ENCODE results near the gene PNLIPRP2. TPM values are rescaled to one million over a fixed set of nuclear protein-coding genes. Genes with fewer than 3 reads are reported as not detected.

The PNLIPRP2 gene
- total and polyA plus RNA-seq, 2 of the 4 experiments (the other 2 are of a cell fraction), result not detected

DNA sequence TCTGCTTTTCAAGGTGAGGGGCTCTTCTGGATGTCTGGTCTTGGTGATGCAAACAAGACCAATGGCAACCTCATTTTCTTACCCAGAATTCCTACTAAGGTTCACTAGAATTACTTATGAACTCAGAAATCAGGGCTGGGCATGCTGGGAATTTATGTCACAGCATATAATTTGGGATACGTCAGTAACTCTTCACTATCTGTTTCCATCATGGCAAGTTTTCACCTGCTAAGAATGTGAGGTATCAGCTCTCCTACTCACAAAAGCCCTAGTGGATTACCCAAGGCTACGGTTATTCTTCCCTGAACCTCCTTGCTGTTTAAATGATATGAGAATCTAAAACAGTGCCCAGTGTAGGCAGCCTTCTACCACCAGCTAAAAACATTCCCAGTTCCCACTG lies 53.1 kb downstream of the PNLIPRP2 start:
- H3K4ac ChIP-seq (ENCODE audit: low read depth, low read length), result no peak overlapping the region
- H2AFZ ChIP-seq (replicated peaks; ENCODE audit: low read length, poor library complexity), result no peak overlapping the region
- no peak overlapping the region for H2BK5ac ChIP-seq (ENCODE audit: low read depth, low read length, poor library complexity, severe bottlenecking)
- peaks cover 14% of the 10 kb centered on the region for H3K9me1 ChIP-seq (ENCODE audit: insufficient read depth, low read length)
- H3K27me3 ChIP-seq (ENCODE audit: control insufficient read depth, insufficient read depth, low read length), result no peaks in the 10 kb centered on the region
- no peak overlapping the region for H2BK120ac ChIP-seq (ENCODE audit: low read depth, low read length)
- BruUV-seq (replicated peaks), result no TSS peak
- H3K9me3 ChIP-seq (ENCODE audit: control insufficient read depth, insufficient read depth, low read length), result no peaks in the 10 kb centered on the region
- WGBS, 2 experiments (ENCODE audit: extremely low coverage in 2 of 2, insufficient read length in 1 of 2), result no CpG with 5 or more reads among the region's 2 CpGs
- no peak overlapping the region for H3K18ac ChIP-seq (ENCODE audit: low read depth, low read length)
- H4K5ac ChIP-seq (ENCODE audit: low read depth, low read length), result no peak overlapping the region
- H3K56ac ChIP-seq (ENCODE audit: extremely low read depth, insufficient read depth, low read length), result no peak overlapping the region
- intact Hi-C loops (cut with micrococcal nuclease) (no loop called here), in situ Hi-C loops (cut with MboI; ENCODE audit: low sequenced_read_pairs) (loop anchor here (5.0 kb wide), 1 partner anchor 503 kb away; no protein-coding TSS in a partner anchor), dilution Hi-C loops (cut with HindIII; ENCODE audit: low sequenced_read_pairs, unreplicated experiment) (no loop called here)
- no peak overlapping the region for H2BK20ac ChIP-seq (ENCODE audit: low read depth, low read length)
- H3K4me1 ChIP-seq (ENCODE audit: control insufficient read depth, insufficient read depth, low read length), result peaks cover 6% of the 10 kb centered on the region
- no peak overlapping the region for H3K27ac ChIP-seq (ENCODE audit: insufficient read depth, low read length)
- no peak overlapping the region for H2AK9ac ChIP-seq (replicated peaks; ENCODE audit: low read depth, low read length, poor library complexity)
- no peak overlapping the region for H3K4me3 ChIP-seq (ENCODE audit: insufficient read depth, low read depth, low read length)
- no peak for ATAC-seq (ENCODE audit: low read depth)
- TF ChIP-seq, protein P1, sequence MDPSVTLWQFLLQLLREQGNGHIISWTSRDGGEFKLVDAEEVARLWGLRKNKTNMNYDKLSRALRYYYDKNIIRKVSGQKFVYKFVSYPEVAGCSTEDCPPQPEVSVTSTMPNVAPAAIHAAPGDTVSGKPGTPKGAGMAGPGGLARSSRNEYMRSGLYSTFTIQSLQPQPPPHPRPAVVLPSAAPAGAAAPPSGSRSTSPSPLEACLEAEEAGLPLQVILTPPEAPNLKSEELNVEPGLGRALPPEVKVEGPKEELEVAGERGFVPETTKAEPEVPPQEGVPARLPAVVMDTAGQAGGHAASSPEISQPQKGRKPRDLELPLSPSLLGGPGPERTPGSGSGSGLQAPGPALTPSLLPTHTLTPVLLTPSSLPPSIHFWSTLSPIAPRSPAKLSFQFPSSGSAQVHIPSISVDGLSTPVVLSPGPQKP (IDR thresholded peaks at IDR 0.05; ENCODE audit: borderline replicate concordance, low read depth, low read length), result no peak
- no peak for TF ChIP-seq CTCF (conservative IDR thresholded peaks at IDR 0.05; ENCODE audit: low read depth, low read length)
- no peak for TF ChIP-seq RAD21 (IDR thresholded peaks at IDR 0.05; ENCODE audit: low read length)
- TF ChIP-seq MAZ (IDR thresholded peaks at IDR 0.05; ENCODE audit: borderline replicate concordance, low read depth, low read length), result no peak
- no peak overlapping the region for H4K91ac ChIP-seq (ENCODE audit: insufficient read depth, low read depth, low read length)
- no peak overlapping the region for H2BK15ac ChIP-seq (ENCODE audit: low read depth, low read length)
- CTCF ChIA-PET, result no interaction called here
- POLR2A ChIA-PET (ENCODE audit: unreplicated experiment), result no interaction called here
- no peak overlapping the region for H2AK5ac ChIP-seq (ENCODE audit: low read depth, low read length)
- H3K14ac ChIP-seq (replicated peaks; ENCODE audit: low read depth, low read length), result no peak overlapping the region
- no peak overlapping the region for H3K23ac ChIP-seq (ENCODE audit: low read depth, low read length)
- H3K79me1 ChIP-seq (ENCODE audit: low read depth in 1 of 2, low read length in 2 of 2), result no peaks in the 10 kb centered on the region
- H4K8ac ChIP-seq (ENCODE audit: low read depth in 2 of 2, low read length in 2 of 2), result no peak overlapping the region
- peaks cover 10% of the 10 kb centered on the region for H3K36me3 ChIP-seq (ENCODE audit: control insufficient read depth, insufficient read depth, low read length)
- H4K20me1 ChIP-seq (ENCODE audit: insufficient read depth, low read length), result no peaks in the 10 kb centered on the region
- H3K4me2 ChIP-seq (ENCODE audit: low read depth, low read length), result no peak overlapping the region
- no peak overlapping the region for H3K9ac ChIP-seq (ENCODE audit: low read depth, low read length)
- no peak for DNase-seq

All from IMR-90 (cell line).